ENCODE data around the gene KPNA5.
A peak's percentile ranks its signal among the peaks of the same experiment; 100 is the strongest.

Gene KPNA5

GRCh38 chr6:116667623-116668022 lies 13.4 kb upstream of the KPNA5 start:
- Histone ChIP-seq H3K27ac (ENCODE audit: low read length, poor library complexity, severe bottlenecking) (no peak overlapping the region), H2BK5ac (ENCODE audit: low read depth, low read length, poor library complexity, severe bottlenecking) (no peak overlapping the region), H4K91ac (ENCODE audit: low read length) (no peak overlapping the region), H3K27me3 (ENCODE audit: control insufficient read depth in 1 of 2, insufficient read depth in 1 of 2, low read length in 2 of 2) (no peaks in the 10 kb centered on the region), H3K4me1 (ENCODE audit: control insufficient read depth, insufficient read depth, low read depth, low read length) (peaks cover 1% of the 10 kb centered on the region), H3K4me2 (ENCODE audit: low read length, poor library complexity, severe bottlenecking) (peak overlapping the region; percentile 70), H4K8ac (ENCODE audit: low read length) (no peak overlapping the region), H3K4ac (ENCODE audit: low read depth in 1 of 2, low read length in 2 of 2) (no peak overlapping the region), H3K14ac (ENCODE audit: low read length in 2 of 2) (no peak overlapping the region), H3K36me3 (ENCODE audit: control insufficient read depth in 1 of 2, insufficient read depth in 2 of 2, low read depth in 1 of 2, low read length in 2 of 2) (no peaks in the 10 kb centered on the region), H3K23ac (ENCODE audit: low read length in 2 of 2) (no peak overlapping the region), H2BK15ac (ENCODE audit: low read depth, poor library complexity, severe bottlenecking) (no peak overlapping the region), H3K9ac (ENCODE audit: low read length) (peak overlapping the region; percentile 95), H3K4me3 (ENCODE audit: insufficient read depth in 1 of 2, low read depth in 1 of 2, low read length in 2 of 2) (peak overlapping the region in 1 of 2 experiments; percentile 92), H2AK5ac (ENCODE audit: low read length, severe bottlenecking) (no peak overlapping the region), H2AFZ (ENCODE audit: low read depth, low read length) (no peak overlapping the region), H2BK12ac (ENCODE audit: low read length in 2 of 2) (no peak overlapping the region), H3K79me1 (replicated peaks; ENCODE audit: low read length, poor library complexity, severe bottlenecking) (no peaks in the 10 kb centered on the region), H2BK120ac (ENCODE audit: low read depth, low read length) (no peak overlapping the region), H3K18ac (ENCODE audit: low read depth in 1 of 2, low read length in 2 of 2) (no peak overlapping the region), H3K9me3 (ENCODE audit: control insufficient read depth, low read length) (no peaks in the 10 kb centered on the region)
- no peak for DNase-seq
- no CpG with 5 or more reads among the region's 3 CpGs for WGBS

DNA sequence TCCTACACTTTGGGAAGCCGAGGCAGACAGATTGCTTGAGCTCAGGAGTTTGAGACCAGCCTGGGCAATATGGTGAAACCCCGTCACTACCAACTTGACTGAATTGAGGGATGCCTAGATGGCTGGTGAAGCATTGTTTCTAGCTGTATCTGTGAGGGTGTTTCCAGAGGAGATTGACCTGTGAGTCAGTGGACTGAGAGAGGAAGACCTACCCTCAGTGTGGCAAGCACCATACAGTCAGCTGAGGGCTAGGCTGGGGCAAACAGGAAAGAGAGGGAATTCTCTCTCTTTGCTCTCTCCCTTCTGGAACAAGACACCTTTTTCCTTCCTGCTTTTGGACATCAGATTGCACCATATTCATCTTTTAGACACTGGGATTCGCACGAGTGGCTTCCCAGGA lies 8.7 kb upstream of the KPNA5 start:
- no peaks in the 10 kb centered on the region for H3K9me3 ChIP-seq (ENCODE audit: control insufficient read depth, low read length)
- H3K18ac ChIP-seq (ENCODE audit: low read depth in 1 of 2, low read length in 2 of 2): no peak overlapping the region
- H4K91ac ChIP-seq (ENCODE audit: low read length): no peak overlapping the region
- H3K27me3 ChIP-seq (ENCODE audit: control insufficient read depth in 1 of 2, insufficient read depth in 1 of 2, low read length in 2 of 2): no peaks in the 10 kb centered on the region
- no peak overlapping the region for H3K23ac ChIP-seq (ENCODE audit: low read length in 2 of 2)
- no peak overlapping the region for H2BK15ac ChIP-seq (ENCODE audit: low read depth, poor library complexity, severe bottlenecking)
- no peak overlapping the region for H3K4ac ChIP-seq (ENCODE audit: low read depth in 1 of 2, low read length in 2 of 2)
- no peak overlapping the region for H2AFZ ChIP-seq (ENCODE audit: low read depth, low read length)
- H3K14ac ChIP-seq (ENCODE audit: low read length in 2 of 2): no peak overlapping the region
- DNase-seq: no peak
- no peak overlapping the region for H3K9ac ChIP-seq (ENCODE audit: low read length)
- H3K4me1 ChIP-seq (ENCODE audit: control insufficient read depth, insufficient read depth, low read depth, low read length): no peaks in the 10 kb centered on the region
- no peak overlapping the region for H2BK5ac ChIP-seq (ENCODE audit: low read depth, low read length, poor library complexity, severe bottlenecking)
- H3K27ac ChIP-seq (ENCODE audit: low read length, poor library complexity, severe bottlenecking): no peak overlapping the region
- H3K36me3 ChIP-seq (ENCODE audit: control insufficient read depth in 1 of 2, insufficient read depth in 2 of 2, low read depth in 1 of 2, low read length in 2 of 2): no peaks in the 10 kb centered on the region
- no peak overlapping the region for H2AK5ac ChIP-seq (ENCODE audit: low read length, severe bottlenecking)
- H2BK12ac ChIP-seq (ENCODE audit: low read length in 2 of 2): no peak overlapping the region
- H3K4me3 ChIP-seq (ENCODE audit: insufficient read depth in 1 of 2, low read depth in 1 of 2, low read length in 2 of 2): no peak overlapping the region
- H2BK120ac ChIP-seq (ENCODE audit: low read depth, low read length): no peak overlapping the region
- H3K4me2 ChIP-seq (ENCODE audit: low read length, poor library complexity, severe bottlenecking): no peak overlapping the region
- no peak overlapping the region for H4K8ac ChIP-seq (ENCODE audit: low read length)
- 94% methylated on average over 4 of the region's 4 CpGs for WGBS
- no peaks in the 10 kb centered on the region for H3K79me1 ChIP-seq (replicated peaks; ENCODE audit: low read length, poor library complexity, severe bottlenecking)

GRCh38 chr6:116676021-116676420 lies 5.0 kb upstream of the KPNA5 start:
- no peak for DNase-seq
- WGBS: 100% methylated on average over 1 of the region's 1 CpG
- no peak overlapping the region for H3K18ac ChIP-seq (ENCODE audit: low read depth in 1 of 2, low read length in 2 of 2)
- H4K8ac ChIP-seq (ENCODE audit: low read length): no peak overlapping the region
- H2BK15ac ChIP-seq (ENCODE audit: low read depth, poor library complexity, severe bottlenecking): no peak overlapping the region
- no peak overlapping the region for H3K27ac ChIP-seq (ENCODE audit: low read length, poor library complexity, severe bottlenecking)
- no peak overlapping the region for H3K9ac ChIP-seq (ENCODE audit: low read length)
- no peak overlapping the region for H4K91ac ChIP-seq (ENCODE audit: low read length)
- H3K27me3 ChIP-seq (ENCODE audit: control insufficient read depth in 1 of 2, insufficient read depth in 1 of 2, low read length in 2 of 2): no peaks in the 10 kb centered on the region
- no peaks in the 10 kb centered on the region for H3K79me1 ChIP-seq (replicated peaks; ENCODE audit: low read length, poor library complexity, severe bottlenecking)
- H2AFZ ChIP-seq (ENCODE audit: low read depth, low read length): no peak overlapping the region
- no peak overlapping the region for H2BK5ac ChIP-seq (ENCODE audit: low read depth, low read length, poor library complexity, severe bottlenecking)
- no peak overlapping the region for H3K4ac ChIP-seq (ENCODE audit: low read depth in 1 of 2, low read length in 2 of 2)
- H2AK5ac ChIP-seq (ENCODE audit: low read length, severe bottlenecking): no peak overlapping the region
- no peak overlapping the region for H2BK120ac ChIP-seq (ENCODE audit: low read depth, low read length)
- no peak overlapping the region for H3K14ac ChIP-seq (ENCODE audit: low read length in 2 of 2)
- H3K36me3 ChIP-seq (ENCODE audit: control insufficient read depth in 1 of 2, insufficient read depth in 2 of 2, low read depth in 1 of 2, low read length in 2 of 2): no peaks in the 10 kb centered on the region
- H3K9me3 ChIP-seq (ENCODE audit: control insufficient read depth, low read length): no peaks in the 10 kb centered on the region
- no peak overlapping the region for H3K23ac ChIP-seq (ENCODE audit: low read length in 2 of 2)
- no peaks in the 10 kb centered on the region for H3K4me1 ChIP-seq (ENCODE audit: control insufficient read depth, insufficient read depth, low read depth, low read length)
- no peak overlapping the region for H3K4me3 ChIP-seq (ENCODE audit: insufficient read depth in 1 of 2, low read depth in 1 of 2, low read length in 2 of 2)
- no peak overlapping the region for H2BK12ac ChIP-seq (ENCODE audit: low read length in 2 of 2)
- H3K4me2 ChIP-seq (ENCODE audit: low read length, poor library complexity, severe bottlenecking): no peak overlapping the region

DNA sequence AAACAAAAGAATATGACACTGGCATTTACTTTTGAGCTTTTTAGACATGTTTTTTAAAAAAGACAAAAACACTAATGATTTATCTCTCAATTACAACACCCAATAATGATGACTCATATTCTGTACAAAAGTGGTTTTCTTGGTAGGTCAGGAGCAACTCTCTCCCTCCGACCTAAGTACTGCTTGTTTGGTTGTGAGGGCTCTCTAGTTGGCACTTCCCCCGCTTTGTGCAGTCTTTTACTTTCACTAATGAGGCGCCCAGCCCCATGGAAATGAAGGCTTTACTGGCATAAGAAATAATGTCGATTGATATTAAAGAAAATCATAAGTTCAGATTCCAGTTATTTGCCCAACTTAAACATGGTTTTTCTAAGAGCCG lies 1.3 kb downstream of the KPNA5 start:
- peak; percentile 70 for DNase-seq
- peaks cover 6% of the 10 kb centered on the region for H3K79me1 ChIP-seq (replicated peaks; ENCODE audit: low read length, poor library complexity, severe bottlenecking)
- no peak overlapping the region for H2AFZ ChIP-seq (ENCODE audit: low read depth, low read length)
- no peak overlapping the region for H4K91ac ChIP-seq (ENCODE audit: low read length)
- no peaks in the 10 kb centered on the region for H3K9me3 ChIP-seq (ENCODE audit: control insufficient read depth, low read length)
- peak overlapping the region; percentile 96 for H3K9ac ChIP-seq (ENCODE audit: low read length)
- H3K27ac ChIP-seq (ENCODE audit: low read length, poor library complexity, severe bottlenecking): no peak overlapping the region
- H3K18ac ChIP-seq (ENCODE audit: low read depth in 1 of 2, low read length in 2 of 2): no peak overlapping the region
- H4K8ac ChIP-seq (ENCODE audit: low read length): no peak overlapping the region
- no peak overlapping the region for H2BK15ac ChIP-seq (ENCODE audit: low read depth, poor library complexity, severe bottlenecking)
- H3K4me1 ChIP-seq (ENCODE audit: control insufficient read depth, insufficient read depth, low read depth, low read length): peaks cover 2% of the 10 kb centered on the region
- H2BK120ac ChIP-seq (ENCODE audit: low read depth, low read length): no peak overlapping the region
- WGBS: 71% methylated on average over 3 of the region's 5 CpGs
- H3K4me2 ChIP-seq (ENCODE audit: low read length, poor library complexity, severe bottlenecking): peak overlapping the region; percentile 65
- H3K4ac ChIP-seq (ENCODE audit: low read depth in 1 of 2, low read length in 2 of 2): no peak overlapping the region
- H2BK12ac ChIP-seq (ENCODE audit: low read length in 2 of 2): no peak overlapping the region
- no peak overlapping the region for H3K23ac ChIP-seq (ENCODE audit: low read length in 2 of 2)
- H3K27me3 ChIP-seq (ENCODE audit: control insufficient read depth in 1 of 2, insufficient read depth in 1 of 2, low read length in 2 of 2): no peaks in the 10 kb centered on the region
- peaks cover 0 to 12% of the 10 kb centered on the region in 2 experiments for H3K36me3 ChIP-seq (ENCODE audit: control insufficient read depth in 1 of 2, insufficient read depth in 2 of 2, low read depth in 1 of 2, low read length in 2 of 2)
- no peak overlapping the region for H3K14ac ChIP-seq (ENCODE audit: low read length in 2 of 2)
- peak overlapping the region; percentile 50 to 96 for H3K4me3 ChIP-seq (ENCODE audit: insufficient read depth in 1 of 2, low read depth in 1 of 2, low read length in 2 of 2)
- H2AK5ac ChIP-seq (ENCODE audit: low read length, severe bottlenecking): no peak overlapping the region
- H2BK5ac ChIP-seq (ENCODE audit: low read depth, low read length, poor library complexity, severe bottlenecking): no peak overlapping the region

All from mesenchymal stem cell (in vitro differentiated cells and primary cell).